Stimulated activated CD4-positive, alpha-beta T cell treated with anti-CD3 and anti-CD28 coated beads, TNF-alpha, amount 100 ng/mL, for 4 hours (primary cell): ENCODE results near the gene SKIL.

Experiments
- DNase-seq, 3 experiments: peaks; one replicate each; pipeline ENCODE4 v3.0.0-alpha.2; 2020; ENCODE audit warnings: low read depth in 3 of 3

Gene SKIL

DNA sequence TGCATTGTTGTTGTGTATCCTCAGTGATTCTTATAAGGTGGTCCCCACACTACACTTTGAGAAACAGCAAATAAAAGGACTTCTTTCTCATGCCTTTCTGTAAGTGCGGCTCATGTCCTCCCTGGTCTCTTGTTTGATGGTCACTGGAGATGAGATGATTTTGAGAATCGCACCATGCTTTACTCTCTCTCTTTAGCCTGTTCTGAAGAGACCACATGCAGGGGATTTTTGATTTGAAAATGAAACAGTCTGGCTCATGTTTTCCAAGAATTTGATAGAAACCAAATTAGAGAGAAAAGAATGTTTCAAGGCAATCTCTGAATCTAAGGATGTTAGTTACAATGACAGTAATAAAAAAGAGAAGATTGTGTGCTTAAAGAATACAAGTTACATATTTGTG is 79.2 kb downstream of the SKIL start:
- DNase-seq = no peak

DNA sequence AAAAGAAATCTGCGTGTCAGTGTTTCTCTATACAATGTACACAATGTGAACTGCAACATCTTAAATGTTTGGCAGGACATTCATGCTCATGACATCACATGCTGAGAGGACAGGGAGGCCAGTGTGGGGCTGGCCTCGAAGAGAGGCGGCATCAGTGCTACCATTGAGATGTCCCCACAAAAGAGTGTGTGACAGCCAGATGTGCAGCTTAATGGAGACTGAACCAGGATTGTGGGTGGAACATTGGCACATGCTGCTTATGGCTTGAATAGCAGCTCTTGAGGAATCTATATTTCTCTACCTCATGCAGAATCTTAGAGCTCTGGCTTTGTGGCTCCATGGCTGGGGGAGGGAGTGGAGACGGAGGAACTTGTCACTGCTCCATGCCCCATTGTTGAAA is 79.7 kb downstream of the SKIL start:
- DNase-seq = no peak

DNA sequence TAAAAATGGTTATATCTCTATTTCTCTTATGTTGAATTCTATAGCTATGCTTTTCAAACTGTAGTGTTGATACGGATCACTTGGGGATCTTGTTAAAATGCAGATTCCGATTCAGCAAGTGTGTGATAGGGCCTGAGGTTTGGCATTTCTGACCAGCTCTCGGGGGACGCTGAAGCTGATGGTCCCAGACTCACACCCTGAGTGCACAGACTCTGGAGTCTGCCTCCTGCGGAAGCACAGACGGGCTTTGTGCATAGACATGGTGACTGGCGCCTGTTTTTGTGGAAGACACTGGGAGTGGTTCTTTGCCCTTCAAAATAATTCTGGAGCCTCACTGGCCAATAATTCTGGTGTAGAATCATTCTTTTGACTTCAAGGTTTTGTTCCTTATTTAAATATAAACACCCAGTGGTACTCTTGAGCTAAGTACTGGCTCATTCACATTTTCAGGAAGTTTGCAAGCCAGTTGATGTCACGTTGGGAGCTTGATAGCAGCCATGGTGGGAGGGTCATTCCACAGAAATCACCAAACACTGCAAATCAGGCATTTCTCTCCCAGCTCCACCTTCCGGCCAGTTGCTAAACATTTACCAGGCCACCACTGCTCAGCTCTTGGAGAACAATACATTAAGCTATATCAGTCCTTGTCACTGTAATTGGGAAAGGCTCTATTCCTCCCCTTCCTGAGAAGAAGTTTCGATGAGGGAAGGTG is 80.3 kb downstream of the SKIL start:
- DNase-seq = no peak

- no peak for DNase-seq
These were observed 81.3 kb downstream of the SKIL start for GRCh38 chr3:170438836-170439235.

DNA sequence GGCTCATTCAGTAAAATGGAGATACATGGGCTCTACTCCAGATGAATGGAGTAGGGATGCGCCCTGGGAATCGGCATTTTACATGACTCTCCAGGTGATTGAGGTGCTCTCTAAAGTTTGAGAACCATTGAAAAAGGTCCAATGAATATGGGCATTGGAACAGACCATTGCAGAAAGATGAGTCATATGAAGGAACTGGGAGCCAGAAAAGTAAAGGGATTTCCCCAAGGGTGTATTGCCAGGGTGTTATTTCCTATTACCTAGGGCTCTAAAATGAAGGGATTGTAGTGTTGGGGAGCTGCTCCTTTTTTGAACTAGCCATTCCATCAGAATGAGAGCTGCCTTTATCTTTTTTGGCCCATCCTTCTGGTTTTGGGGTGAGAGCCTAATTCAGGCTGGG is 82.8 kb downstream of the SKIL start:
- no peak for DNase-seq

- DNase-seq = no peak
These were observed 83.9 kb downstream of the SKIL start for GRCh38 chr3:170441412-170441811.

GRCh38 chr3:170442947-170443346 is 85.4 kb downstream of the SKIL start:
- no peak for DNase-seq

DNA sequence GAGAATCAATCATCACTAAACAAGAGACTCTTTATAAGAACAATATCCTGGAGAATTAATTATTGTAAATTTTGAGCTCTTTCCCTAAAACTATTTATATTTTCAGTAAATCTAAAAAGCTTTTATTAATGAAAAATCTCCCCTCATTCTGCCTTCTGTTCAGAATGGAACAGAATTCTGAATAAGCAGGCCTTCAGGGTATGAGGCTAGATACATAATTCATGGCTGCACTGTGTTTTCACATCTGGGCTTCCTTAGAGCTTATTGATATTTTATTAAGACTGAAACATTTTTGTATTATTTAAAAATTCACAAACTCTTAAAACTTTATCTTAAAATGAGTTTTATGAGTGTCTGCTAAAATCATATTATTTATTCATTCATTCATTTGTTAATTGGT is 85.9 kb downstream of the SKIL start:
- DNase-seq = no peak
